HK-2 (cell line): ENCODE data around the gene TTC9B.
"Not testable (repeated sequence)": the region's sequence is repeated elsewhere in the genome, so short reads cannot be mapped to it uniquely, and the experiment has no call there.

ENCODE experiments used
- DNase-seq: peaks from one replicate; pipeline ENCODE4 v3.0.0-alpha.2; 2018; ENCODE audit not compliant: unreplicated experiment

TTC9B gene

DNA sequence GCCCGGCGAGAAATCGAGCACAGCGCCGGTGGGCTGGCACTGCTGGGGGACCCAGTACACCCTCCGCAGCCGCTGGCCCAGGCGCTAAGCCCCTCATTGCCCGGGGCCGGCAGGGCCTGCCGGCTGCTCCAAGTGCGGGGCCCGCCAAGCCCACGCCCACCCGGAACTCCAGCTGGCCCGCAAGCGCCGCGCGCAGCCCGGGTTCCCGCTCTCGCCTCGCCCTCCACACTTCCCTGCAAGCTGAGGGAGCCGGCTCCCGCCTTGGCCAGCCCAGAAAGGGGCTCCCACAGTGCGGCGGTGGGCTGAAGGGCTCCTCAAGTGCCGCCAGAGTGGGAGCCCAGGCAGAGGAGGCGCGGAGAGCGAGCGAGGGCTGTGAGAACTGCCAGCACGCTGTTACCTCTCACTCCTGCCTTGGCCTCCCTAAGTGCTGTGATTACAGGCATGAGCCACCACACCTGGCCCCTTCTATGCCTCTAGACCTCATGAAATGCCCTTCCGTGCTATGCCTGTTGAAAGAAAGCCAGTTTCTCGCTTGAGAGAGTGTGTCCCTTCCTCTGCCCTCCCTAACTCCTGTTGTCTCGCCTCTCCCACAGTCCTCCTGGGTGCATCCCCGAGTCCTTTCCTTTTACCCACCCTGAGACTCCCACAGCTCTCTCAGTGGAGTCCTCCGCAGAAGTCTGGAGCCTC lies 47.7 kb downstream of the TTC9B start:
- not testable (repeated sequence) for DNase-seq

DNA sequence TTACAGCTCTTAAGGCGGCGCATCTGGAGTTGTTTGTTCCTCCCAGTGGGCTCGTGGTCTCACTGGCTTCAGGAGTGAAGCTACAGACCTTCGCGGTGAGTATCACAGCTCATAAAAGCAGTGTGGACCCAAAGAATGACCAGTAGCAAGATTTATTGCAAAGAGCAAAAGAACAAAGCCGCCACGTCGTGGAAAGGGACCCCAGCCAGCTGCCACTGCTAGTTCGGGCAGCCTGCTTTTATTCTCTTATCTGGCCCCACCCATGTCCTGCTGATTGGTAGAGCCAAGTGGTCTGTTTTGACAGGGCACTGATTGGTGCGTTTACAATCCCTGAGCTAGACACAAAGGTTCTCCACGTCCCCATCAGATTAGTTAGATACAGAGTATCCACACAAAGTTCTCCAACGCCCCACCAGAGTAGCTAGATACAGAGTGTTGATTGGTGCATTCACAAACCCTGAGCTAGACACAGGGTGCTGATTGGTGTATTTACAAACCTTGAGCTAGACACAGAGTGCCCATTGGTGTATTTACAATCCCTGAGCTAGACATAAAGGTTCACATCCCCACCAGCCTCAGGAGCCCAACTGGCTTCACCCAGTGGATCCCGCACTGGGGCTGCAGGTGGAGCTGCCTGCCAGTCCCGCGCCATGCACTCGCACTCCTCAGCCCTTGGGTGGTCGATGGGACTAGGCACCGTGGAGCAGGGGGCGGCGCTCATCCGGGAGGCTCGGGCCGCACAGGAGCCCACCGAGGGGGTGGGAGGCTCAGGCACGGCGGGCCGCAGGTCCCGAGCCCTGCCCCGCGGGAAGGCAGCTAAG lies 48.5 kb downstream of the TTC9B start:
- DNase-seq, result not testable (repeated sequence)
